Tibial nerve (tissue), 4 donors: ENCODE data around the gene STK26.

Source experiments
- CTCF ChIP-seq, 5 experiments: fragments of 200-600 bp in 3 of 5; fragments of 450-650 bp in 2 of 5; sonication (generic) in 3 of 5; IDR thresholded peaks; one replicate each; pipeline ENCODE4 v1.5.1; 2016 to 2019; ENCODE audit warnings: antibody characterized with exemption in 5 of 5, mild to moderate bottlenecking in 3 of 5, moderate library complexity in 2 of 5
- EP300 ChIP-seq, 2 donors: sonication (generic); formaldehyde crosslinking; IDR thresholded peaks; one replicate each; pipeline ENCODE4 v1.6.1; 2017; ENCODE audit warnings: antibody characterized with exemption in 2 of 2, mild to moderate bottlenecking in 1 of 2
- POLR2A ChIP-seq, 2 donors: fragments of 450-650 bp; IDR thresholded peaks; one replicate each; pipeline ENCODE4 v1.6.1; 2017; ENCODE audit warnings: antibody characterized with exemption in 2 of 2, mild to moderate bottlenecking in 2 of 2, moderate library complexity in 2 of 2

GRCh38 chrX:132017431-132018185 lies 5.5 kb upstream of the STK26 start:
- no peak for TF ChIP-seq CTCF (IDR thresholded peaks at IDR 0.05)
- no peak for TF ChIP-seq EP300 (IDR thresholded peaks at IDR 0.05)
- no peak for TF ChIP-seq POLR2A (IDR thresholded peaks at IDR 0.05)
